ENCODE measurements around the gene MCF2.

Gene MCF2

GRCh38 chrX:139554376-139554775 is 153.6 kb downstream of the MCF2 start:
- Histone ChIP-seq H2AFZ (ENCODE audit: low read depth, low read length) (no peak overlapping the region), H3K27me3 (ENCODE audit: insufficient read depth, low read length, poor library complexity) (no peaks in the 10 kb centered on the region), H3K9ac (ENCODE audit: low read depth, low read length) (no peak overlapping the region), H3K4me3 (ENCODE audit: low read depth in 1 of 2, low read length in 2 of 2) (no peak overlapping the region), H4K20me1 (ENCODE audit: insufficient read depth, low read length) (no peaks in the 10 kb centered on the region), H3K4me1 (ENCODE audit: insufficient read depth, low read length) (no peaks in the 10 kb centered on the region), H3K36me3 (ENCODE audit: insufficient read depth, low read length) (no peaks in the 10 kb centered on the region), H3K27ac (ENCODE audit: low read length) (no peak overlapping the region), H3K9me3 (ENCODE audit: insufficient read depth, low read length, severe bottlenecking) (no peaks in the 10 kb centered on the region), H3K4me2 (ENCODE audit: insufficient read depth, low read length) (no peak overlapping the region), H3K79me2 (ENCODE audit: insufficient read depth, low read length) (no peaks in the 10 kb centered on the region)
- TF ChIP-seq, protein P1, sequence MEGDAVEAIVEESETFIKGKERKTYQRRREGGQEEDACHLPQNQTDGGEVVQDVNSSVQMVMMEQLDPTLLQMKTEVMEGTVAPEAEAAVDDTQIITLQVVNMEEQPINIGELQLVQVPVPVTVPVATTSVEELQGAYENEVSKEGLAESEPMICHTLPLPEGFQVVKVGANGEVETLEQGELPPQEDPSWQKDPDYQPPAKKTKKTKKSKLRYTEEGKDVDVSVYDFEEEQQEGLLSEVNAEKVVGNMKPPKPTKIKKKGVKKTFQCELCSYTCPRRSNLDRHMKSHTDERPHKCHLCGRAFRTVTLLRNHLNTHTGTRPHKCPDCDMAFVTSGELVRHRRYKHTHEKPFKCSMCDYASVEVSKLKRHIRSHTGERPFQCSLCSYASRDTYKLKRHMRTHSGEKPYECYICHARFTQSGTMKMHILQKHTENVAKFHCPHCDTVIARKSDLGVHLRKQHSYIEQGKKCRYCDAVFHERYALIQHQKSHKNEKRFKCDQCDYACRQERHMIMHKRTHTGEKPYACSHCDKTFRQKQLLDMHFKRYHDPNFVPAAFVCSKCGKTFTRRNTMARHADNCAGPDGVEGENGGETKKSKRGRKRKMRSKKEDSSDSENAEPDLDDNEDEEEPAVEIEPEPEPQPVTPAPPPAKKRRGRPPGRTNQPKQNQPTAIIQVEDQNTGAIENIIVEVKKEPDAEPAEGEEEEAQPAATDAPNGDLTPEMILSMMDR (IDR thresholded peaks at IDR 0.05; ENCODE audit: borderline replicate concordance, extremely low read depth, low read length, poor library complexity, severe bottlenecking) = no peak
- TF ChIP-seq EZH2 (IDR thresholded peaks at IDR 0.05; ENCODE audit: borderline replicate concordance, low read depth, low read length, severe bottlenecking) = no peak
- DNase-seq (no peak), ATAC-seq (ENCODE audit: insufficient read depth, low read depth) (no peak)

DNA sequence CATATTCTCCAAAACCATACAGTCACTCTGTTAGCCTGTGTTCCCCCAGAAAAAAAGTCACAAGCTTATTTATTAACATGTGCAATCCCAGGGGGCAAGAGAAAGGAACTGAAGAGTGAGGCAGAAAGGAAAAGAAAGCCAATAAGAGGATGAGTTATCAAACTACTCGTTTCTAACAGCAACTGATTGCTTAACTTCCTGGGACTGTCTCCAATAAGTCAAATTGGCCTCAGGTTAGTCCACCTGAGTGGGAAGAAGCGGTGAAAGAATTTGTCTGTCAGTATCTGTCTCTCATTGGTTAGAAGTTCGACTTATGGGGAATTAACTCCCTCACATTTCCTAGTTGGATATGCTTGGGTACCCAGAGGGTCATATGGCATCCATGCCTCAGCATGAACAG is 163.4 kb downstream of the MCF2 start:
- DNase-seq (no peak), ATAC-seq (ENCODE audit: insufficient read depth, low read depth) (no peak)
- H3K36me3 ChIP-seq (ENCODE audit: insufficient read depth, low read length) = no peaks in the 10 kb centered on the region
- H3K9ac ChIP-seq (ENCODE audit: low read depth, low read length) = no peak overlapping the region
- no peaks in the 10 kb centered on the region for H3K9me3 ChIP-seq (ENCODE audit: insufficient read depth, low read length, severe bottlenecking)
- H3K27me3 ChIP-seq (ENCODE audit: insufficient read depth, low read length, poor library complexity) = no peaks in the 10 kb centered on the region
- H2AFZ ChIP-seq (ENCODE audit: low read depth, low read length) = no peak overlapping the region
- H3K4me2 ChIP-seq (ENCODE audit: insufficient read depth, low read length) = no peak overlapping the region
- no peak for TF ChIP-seq EZH2 (IDR thresholded peaks at IDR 0.05; ENCODE audit: borderline replicate concordance, low read depth, low read length, severe bottlenecking)
- TF ChIP-seq, protein P1 (IDR thresholded peaks at IDR 0.05; ENCODE audit: borderline replicate concordance, extremely low read depth, low read length, poor library complexity, severe bottlenecking) = no peak
- no peaks in the 10 kb centered on the region for H3K79me2 ChIP-seq (ENCODE audit: insufficient read depth, low read length)
- no peak overlapping the region for H3K4me3 ChIP-seq (ENCODE audit: low read depth in 1 of 2, low read length in 2 of 2)
- H3K27ac ChIP-seq (ENCODE audit: low read length) = no peak overlapping the region
- no peaks in the 10 kb centered on the region for H4K20me1 ChIP-seq (ENCODE audit: insufficient read depth, low read length)
- H3K4me1 ChIP-seq (ENCODE audit: insufficient read depth, low read length) = no peaks in the 10 kb centered on the region

GRCh38 chrX:139543920-139544319 is 164.0 kb downstream of the MCF2 start:
- Histone ChIP-seq H3K4me3 (ENCODE audit: low read depth in 1 of 2, low read length in 2 of 2) (no peak overlapping the region), H3K79me2 (ENCODE audit: insufficient read depth, low read length) (no peaks in the 10 kb centered on the region), H3K4me1 (ENCODE audit: insufficient read depth, low read length) (no peaks in the 10 kb centered on the region), H3K4me2 (ENCODE audit: insufficient read depth, low read length) (no peak overlapping the region), H4K20me1 (ENCODE audit: insufficient read depth, low read length) (no peaks in the 10 kb centered on the region), H3K9me3 (ENCODE audit: insufficient read depth, low read length, severe bottlenecking) (no peaks in the 10 kb centered on the region), H2AFZ (ENCODE audit: low read depth, low read length) (no peak overlapping the region), H3K27me3 (ENCODE audit: insufficient read depth, low read length, poor library complexity) (no peaks in the 10 kb centered on the region), H3K36me3 (ENCODE audit: insufficient read depth, low read length) (no peaks in the 10 kb centered on the region), H3K9ac (ENCODE audit: low read depth, low read length) (no peak overlapping the region), H3K27ac (ENCODE audit: low read length) (no peak overlapping the region)
- TF ChIP-seq, protein P1 (IDR thresholded peaks at IDR 0.05; ENCODE audit: borderline replicate concordance, extremely low read depth, low read length, poor library complexity, severe bottlenecking) = no peak
- DNase-seq (no peak), ATAC-seq (ENCODE audit: insufficient read depth, low read depth) (no peak)

DNA sequence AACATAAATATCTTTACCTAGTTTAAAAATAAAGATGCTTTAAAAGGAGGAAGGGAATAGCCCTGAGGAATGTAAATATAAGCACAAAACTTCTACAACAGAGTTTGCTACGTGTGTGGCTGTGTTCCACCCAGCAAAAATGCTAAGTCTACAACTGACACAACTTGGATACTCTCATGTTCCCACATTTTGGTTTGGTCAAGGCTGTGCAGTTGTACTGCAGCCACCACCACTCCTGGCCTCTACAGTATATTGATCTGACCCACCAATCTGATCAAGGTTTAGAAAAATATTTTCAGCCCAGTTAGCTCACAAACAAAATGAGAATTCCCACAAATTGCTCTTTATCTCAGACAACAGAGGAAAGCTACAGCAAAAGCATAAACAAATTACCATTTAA is 165.3 kb downstream of the MCF2 start:
- H3K9ac ChIP-seq (ENCODE audit: low read depth, low read length) = no peak overlapping the region
- H3K36me3 ChIP-seq (ENCODE audit: insufficient read depth, low read length) = no peaks in the 10 kb centered on the region
- H3K9me3 ChIP-seq (ENCODE audit: insufficient read depth, low read length, severe bottlenecking) = no peaks in the 10 kb centered on the region
- H3K4me1 ChIP-seq (ENCODE audit: insufficient read depth, low read length) = no peaks in the 10 kb centered on the region
- no peak overlapping the region for H3K4me3 ChIP-seq (ENCODE audit: low read depth in 1 of 2, low read length in 2 of 2)
- no peaks in the 10 kb centered on the region for H3K79me2 ChIP-seq (ENCODE audit: insufficient read depth, low read length)
- no peak overlapping the region for H3K27ac ChIP-seq (ENCODE audit: low read length)
- H4K20me1 ChIP-seq (ENCODE audit: insufficient read depth, low read length) = no peaks in the 10 kb centered on the region
- no peak overlapping the region for H2AFZ ChIP-seq (ENCODE audit: low read depth, low read length)
- no peak for DNase-seq
- ATAC-seq (ENCODE audit: insufficient read depth, low read depth) = no peak
- TF ChIP-seq, protein P1 (IDR thresholded peaks at IDR 0.05; ENCODE audit: borderline replicate concordance, extremely low read depth, low read length, poor library complexity, severe bottlenecking) = no peak
- no peak for TF ChIP-seq EZH2 (IDR thresholded peaks at IDR 0.05; ENCODE audit: borderline replicate concordance, low read depth, low read length, severe bottlenecking)
- no peak overlapping the region for H3K4me2 ChIP-seq (ENCODE audit: insufficient read depth, low read length)
- H3K27me3 ChIP-seq (ENCODE audit: insufficient read depth, low read length, poor library complexity) = no peaks in the 10 kb centered on the region

Measured in DND-41 (cell line).